H1 (cell line): ENCODE results near the gene TRIM41. TPM values are rescaled to one million over a fixed set of nuclear protein-coding genes. Genes with fewer than 3 reads are reported as not detected.
"Not testable (repeated sequence)": the region's sequence is repeated elsewhere in the genome, so short reads cannot be mapped to it uniquely, and the experiment has no call there.

ENCODE experiments used
- CTCF ChIA-PET: fragments of 300-600 bp; sonication (Branson Sonifier 250); formaldehyde crosslinking; loops from one replicate; lab custom pipeline; 2021; ENCODE audit not compliant: partially characterized antibody; lab: Charles Lee
- POLR2A ChIA-PET: fragments of 300-600 bp; sonication (Branson Sonifier 250); formaldehyde crosslinking; loops from one replicate; lab custom pipeline; 2021; ENCODE audit warnings: inconsistent platforms; ENCODE audit not compliant: partially characterized antibody; lab: Charles Lee
- DNase-seq, 2 experiments: peaks; one replicate each; pipeline versions ENCODE4 v3.0.0 to v3.0.0-alpha.2; 2010 to 2022; ENCODE audit warnings: low spot score in 2 of 2, low read depth in 1 of 2, mixed read lengths in 1 of 2
- FAIRE-seq: peaks from 2 replicates; lab custom pipeline; 2011; peaks lifted over from hg19 to GRCh38; lab: Jason Lieb, UNC
- H2AFZ ChIP-seq: 2 replicates; pipeline ENCODE4 v1.8.1; 2012; ENCODE audit warnings: low read length, inconsistent platforms
- H2AK5ac ChIP-seq: 2 replicates; pipeline ENCODE4 v1.6.1; 2013; ENCODE audit warnings: low read depth, low read length
- H2BK120ac ChIP-seq: replicated peaks from 2 replicates; pipeline ENCODE3; 2013; ENCODE audit warnings: low read depth, low read length, inconsistent platforms
- H2BK12ac ChIP-seq: 2 replicates; pipeline ENCODE4 v1.6.1; 2013; ENCODE audit warnings: low read depth, low read length
- H2BK15ac ChIP-seq: 2 replicates; pipeline ENCODE4 v1.6.1; 2013; ENCODE audit warnings: low read length
- H2BK20ac ChIP-seq: 2 replicates; pipeline ENCODE4 v1.6.1; 2013; ENCODE audit warnings: low read length
- H2BK5ac ChIP-seq: 2 replicates; pipeline ENCODE4 v1.6.1; 2013; ENCODE audit warnings: low read depth, low read length
- H3K14ac ChIP-seq: 2 replicates; pipeline ENCODE4 v1.6.1; 2013; ENCODE audit warnings: inconsistent platforms; ENCODE audit not compliant: insufficient read length
- H3K18ac ChIP-seq: 2 replicates; pipeline ENCODE4 v1.6.1; 2013; ENCODE audit warnings: low read length; ENCODE audit errors: extremely low read depth
- H3K23ac ChIP-seq: 2 replicates; pipeline ENCODE4 v1.6.1; 2013; ENCODE audit warnings: inconsistent platforms; ENCODE audit not compliant: insufficient read length
- H3K23me2 ChIP-seq: 2 replicates; pipeline ENCODE4 v1.6.1; 2013; ENCODE audit warnings: low read depth, low read length
- H3K27ac ChIP-seq: 2 replicates; pipeline ENCODE4 v1.6.1; 2011; ENCODE audit warnings: low read depth, low read length, inconsistent platforms
- H3K27me3 ChIP-seq, 4 experiments: replicated peaks in 1 of 4; 1 replicate in 1 of 4; 2 replicates in 3 of 4; pipeline versions ENCODE4 v1.6.1 to v1.8.1; 2011 to 2013; ENCODE audit warnings: low read length in 3 of 4, mild to moderate bottlenecking in 3 of 4, inconsistent platforms in 2 of 4, mixed read lengths in 2 of 4, moderate library complexity in 1 of 4; ENCODE audit not compliant: control insufficient read depth in 3 of 4, insufficient read depth in 3 of 4; ENCODE audit errors: extremely low read depth in 1 of 4
- H3K36me3 ChIP-seq, 4 experiments: 2 replicates each; pipeline versions ENCODE4 v1.6.1 to v1.8.1; 2011 to 2013; ENCODE audit warnings: mild to moderate bottlenecking in 4 of 4, low read length in 3 of 4, moderate library complexity in 2 of 4, control low read depth in 1 of 4, inconsistent platforms in 1 of 4; ENCODE audit not compliant: insufficient read depth in 4 of 4, control insufficient read depth in 2 of 4
- H3K4ac ChIP-seq: replicated peaks from 2 replicates; pipeline ENCODE3; 2013; ENCODE audit warnings: low read length, low read depth, mixed read lengths, inconsistent platforms; ENCODE audit not compliant: insufficient read length
- H3K4me1 ChIP-seq, 4 experiments: replicated peaks in 1 of 4; 1 replicate in 1 of 4; 2 replicates in 3 of 4; pipeline versions ENCODE4 v1.6.1 to v1.8.1; 2011 to 2013; ENCODE audit warnings: low read length in 3 of 4, inconsistent platforms in 2 of 4, mixed read lengths in 1 of 4; ENCODE audit not compliant: insufficient read depth in 4 of 4, control insufficient read depth in 3 of 4
- H3K4me2 ChIP-seq, 2 experiments: 2 replicates each; pipeline versions ENCODE4 v1.6.1 to v1.8.1; 2011 to 2013; ENCODE audit warnings: low read depth in 2 of 2, low read length in 2 of 2, control low read depth in 1 of 2, inconsistent platforms in 1 of 2, mild to moderate bottlenecking in 1 of 2; ENCODE audit not compliant: insufficient read depth in 1 of 2
- H3K4me3 ChIP-seq, 4 experiments: fragments of 200-600, 300-600 bp in 1 of 4; sonication (generic), shearing (Covaris generic), sonication (Bioruptor Twin) in 1 of 4; 2 replicates each; pipeline versions ENCODE4 v1.5.1 to v1.8.1; 2011 to 2016; ENCODE audit warnings: low read length in 4 of 4, low read depth in 3 of 4, control low read depth in 2 of 4, inconsistent platforms in 2 of 4, mild to moderate bottlenecking in 2 of 4, mixed read lengths in 1 of 4, moderate library complexity in 1 of 4; ENCODE audit not compliant: insufficient read depth in 2 of 4; ENCODE audit errors: extremely low read depth in 1 of 4
- H3K56ac ChIP-seq: replicated peaks from 2 replicates; pipeline ENCODE3; 2013; ENCODE audit warnings: low read depth, mild to moderate bottlenecking, mixed read lengths, low read length, inconsistent platforms; ENCODE audit not compliant: insufficient read length
- H3K79me1 ChIP-seq: 2 replicates; pipeline ENCODE4 v1.6.1; 2013; ENCODE audit warnings: low read depth, low read length, control low read depth
- H3K79me2 ChIP-seq, 2 experiments: 2 replicates each; pipeline versions ENCODE4 v1.6.1 to v1.8.1; 2012 to 2013; ENCODE audit warnings: low read length in 2 of 2, mild to moderate bottlenecking in 2 of 2, inconsistent platforms in 1 of 2; ENCODE audit not compliant: insufficient read depth in 2 of 2, control insufficient read depth in 1 of 2
- H3K9ac ChIP-seq, 4 experiments: replicated peaks in 1 of 4; 1 replicate in 1 of 4; 2 replicates in 3 of 4; pipeline versions ENCODE4 v1.6.1 to v1.8.1; 2011 to 2013; ENCODE audit warnings: low read depth in 3 of 4, low read length in 3 of 4, control low read depth in 2 of 4, mild to moderate bottlenecking in 2 of 4, moderate library complexity in 2 of 4, inconsistent platforms in 1 of 4; ENCODE audit errors: extremely low read depth in 1 of 4
- H3K9me3 ChIP-seq, 2 experiments: 2 replicates each; pipeline versions ENCODE4 v1.6.1 to v1.8.1; 2012 to 2013; ENCODE audit warnings: mild to moderate bottlenecking in 2 of 2, moderate library complexity in 2 of 2, control low read depth in 1 of 2, inconsistent platforms in 1 of 2, low read depth in 1 of 2, low read length in 1 of 2, mixed read lengths in 1 of 2; ENCODE audit not compliant: insufficient read depth in 2 of 2
- H4K20me1 ChIP-seq, 2 experiments: replicated peaks in 1 of 2; 2 replicates each; pipeline versions ENCODE3 to v1.8.1; 2011 to 2013; ENCODE audit warnings: inconsistent platforms in 2 of 2, low read length in 2 of 2, mild to moderate bottlenecking in 1 of 2; ENCODE audit not compliant: insufficient read depth in 2 of 2, control insufficient read depth in 1 of 2
- H4K5ac ChIP-seq: 2 replicates; pipeline ENCODE4 v1.6.1; 2013; ENCODE audit warnings: low read length, low read depth, mixed read lengths, inconsistent platforms; ENCODE audit not compliant: insufficient read length
- H4K8ac ChIP-seq: 2 replicates; pipeline ENCODE4 v1.8.0; 2013; ENCODE audit warnings: mild to moderate bottlenecking, moderate library complexity, low read length, inconsistent platforms; ENCODE audit not compliant: insufficient read depth; ENCODE audit errors: extremely low read depth
- H4K91ac ChIP-seq: replicated peaks from 2 replicates; pipeline ENCODE3; 2013; ENCODE audit warnings: low read length, mixed read lengths, inconsistent platforms; ENCODE audit not compliant: insufficient read length
- SP1 ChIP-seq: IDR thresholded peaks from 2 replicates; pipeline ENCODE4 v1.6.1; 2011; ENCODE audit warnings: low read depth, low read length
- TEAD4 ChIP-seq: IDR thresholded peaks from 2 replicates; pipeline ENCODE4 v1.6.1; 2012; ENCODE audit warnings: low read depth, low read length, inconsistent platforms, mixed read lengths
- WGBS, 2 experiments: shearing (Covaris generic) in 1 of 2; methylation state at CpG; one replicate each; pipeline versions ENCODE4 v1.1.6 to v1.1.7; 2013 to 2015; ENCODE audit warnings: low lambda C conversion rate in 2 of 2, mixed read lengths in 2 of 2, inconsistent platforms in 1 of 2, low coverage in 1 of 2, missing lambda C conversion rate in 1 of 2; ENCODE audit not compliant: insufficient replicate concordance in 2 of 2, insufficient coverage in 1 of 2, insufficient read length in 1 of 2; ENCODE audit errors: extremely low coverage in 1 of 2, missing lambda C conversion rate in 1 of 2; 5-methylcytosine and 5-hydroxymethylcytosine counted together
- polyA plus RNA-seq, 7 experiments: library from polyadenylated mRNA; depleted of rRNA in 3 of 7; stranded (reverse) in 5 of 7; unstranded in 2 of 7; fragments of >200 nt in 5 of 7; fragments of 200-250 nt in 2 of 7; gene quantifications; 1 replicate in 5 of 7; 2 replicates in 1 of 7; 4 replicates in 1 of 7; pipeline versions ENCODE4 v1.2.1 to v1.2.3, GENCODE V29; 2011 to 2013; ENCODE audit warnings: missing spikeins in 2 of 7, mixed read lengths in 2 of 7
- total RNA-seq: library from RNA; stranded (reverse); fragmentation: NEBNext Ultra II Directional; extraction: Animal tissue kit (Norgen Biotek cat#: 25700); gene quantifications from 2 replicates; pipeline ENCODE4 v1.2.1, GENCODE V29; 2021

The TRIM41 gene
- total and polyA plus RNA-seq, 2 of the 8 experiments (the other 6 are each of a cell fraction or from before 2014, with no cell fraction given) = 12.9 to 21.6 TPM

DNA sequence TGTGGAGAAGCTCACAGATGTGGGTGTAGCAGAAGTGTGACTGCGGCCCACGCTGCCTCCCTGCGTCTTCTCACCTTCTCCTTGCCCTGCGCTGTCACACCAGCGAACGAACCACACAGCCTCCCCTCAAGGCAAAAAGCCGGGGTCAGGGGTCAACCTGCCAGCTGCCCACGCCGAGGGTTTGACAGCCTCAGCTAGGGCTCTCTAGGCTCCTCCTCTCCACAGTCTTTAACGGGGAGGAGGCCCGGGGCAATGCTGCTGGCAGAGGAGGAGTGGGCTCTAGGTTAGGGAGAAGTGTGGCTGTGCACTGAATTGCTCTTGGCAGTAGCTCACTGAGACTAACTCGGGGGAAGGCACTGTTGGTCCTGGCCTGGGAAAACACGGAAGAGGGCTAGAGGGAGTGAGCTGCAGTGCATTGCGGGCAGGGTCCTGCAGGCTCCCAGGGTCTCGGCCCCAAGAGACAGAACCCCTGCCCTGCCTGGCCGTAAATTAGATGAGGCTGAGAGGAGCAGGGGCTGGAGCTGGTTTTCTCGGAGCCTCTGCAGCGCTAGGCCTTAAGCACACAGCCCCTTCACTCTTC, 42.1 kb downstream of the TRIM41 start (continued):
- TF ChIP-seq SP1 (no peak), TEAD4 (no peak)

DNA sequence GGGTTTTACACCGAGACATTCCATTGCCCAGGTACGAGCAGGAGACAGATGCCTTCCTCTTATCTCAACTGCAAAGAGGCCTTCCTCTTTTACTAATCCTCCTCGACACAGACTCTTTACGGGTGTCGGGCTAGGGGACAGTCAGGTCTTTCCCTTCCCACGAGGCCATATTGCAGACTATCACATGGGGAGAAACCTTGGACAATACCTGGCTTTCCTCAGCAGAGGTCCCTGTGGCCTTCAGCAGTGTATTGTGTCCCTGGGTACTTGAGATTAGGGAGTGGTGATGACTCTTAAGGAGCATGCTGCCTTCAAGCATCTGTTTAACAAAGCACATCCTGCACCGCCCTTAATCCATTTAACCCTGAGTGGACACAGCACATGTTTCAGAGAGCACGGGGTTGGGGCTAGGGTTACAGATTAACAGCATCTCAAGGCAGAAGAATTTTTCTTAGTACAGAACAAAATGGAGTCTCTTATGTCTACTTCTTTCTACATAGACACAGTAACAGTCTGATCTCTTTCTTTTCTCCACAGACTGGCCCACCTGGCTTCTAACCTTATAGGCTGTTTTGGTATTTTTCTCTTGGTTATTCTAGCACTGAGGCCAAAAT, 44.3 kb downstream of the TRIM41 start:
- H3K79me1 ChIP-seq, H3K4me1 ChIP-seq, H3K9me3 ChIP-seq, H2BK15ac ChIP-seq, H3K23me2 ChIP-seq, H3K18ac ChIP-seq, H2BK12ac ChIP-seq, CTCF ChIA-PET, H3K23ac ChIP-seq, H2AK5ac ChIP-seq, H3K9ac ChIP-seq, H3K4ac ChIP-seq, H2AFZ ChIP-seq, H4K20me1 ChIP-seq, H3K14ac ChIP-seq, FAIRE-seq, DNase-seq, H2BK20ac ChIP-seq, H3K79me2 ChIP-seq, H3K36me3 ChIP-seq, H4K91ac ChIP-seq, H3K4me3 ChIP-seq, H4K8ac ChIP-seq, H2BK5ac ChIP-seq, H2BK120ac ChIP-seq, H3K27ac ChIP-seq, H3K56ac ChIP-seq, H4K5ac ChIP-seq, H3K27me3 ChIP-seq: not testable (repeated sequence)
- H3K4me2 ChIP-seq = peak overlapping the region in 1 of 2 experiments; percentile 20; a peak in 1 of 4 replicates
- WGBS, 2 experiments = 62% methylated on average over 8 of the region's 8 CpGs; no CpG with 5 or more reads in 1 of the 2 experiments
- POLR2A ChIA-PET = interaction anchor here (1.5 kb wide), 1 partner anchor 21 kb away, joined by 3 read pairs; no protein-coding TSS in a partner anchor
